ENCODE results near the gene TMPRSS4. TPM values are rescaled to one million over a fixed set of nuclear protein-coding genes. Genes with fewer than 3 reads are reported as not detected.

The TMPRSS4 gene
- total and polyA plus RNA-seq, 2 experiments from 2014 or later = not detected

- H3K27ac ChIP-seq = no peak overlapping the region
- peaks cover 4% of the 10 kb centered on the region; the same call in 1 of the 2 replicates for H3K27me3 ChIP-seq (replicated peaks; ENCODE audit: insufficient read depth)
- no peak overlapping the region for H3K4me2 ChIP-seq (ENCODE audit: unreplicated experiment)
- no peaks in the 10 kb centered on the region for H3K9me2 ChIP-seq (ENCODE audit: insufficient read depth)
- no peak for DNase-seq
- H3K4me3 ChIP-seq = no peak overlapping the region
- H3K79me2 ChIP-seq (ENCODE audit: insufficient read depth) = no peaks in the 10 kb centered on the region
- no peaks in the 10 kb centered on the region for H3K9me3 ChIP-seq (ENCODE audit: low read depth)
- no peaks in the 10 kb centered on the region for H4K20me1 ChIP-seq (ENCODE audit: insufficient read depth)
- H2AFZ ChIP-seq = no peak overlapping the region
- no peak overlapping the region for H3K9ac ChIP-seq
- H3K4me1 ChIP-seq (ENCODE audit: insufficient read depth) = no peaks in the 10 kb centered on the region
- WGBS, 2 experiments (ENCODE audit: low coverage in 1 of 2, low lambda C conversion rate in 2 of 2, missing lambda C conversion rate in 2 of 2) = 51 to 60% methylated on average over 12 of the region's 12 CpGs
- no peaks in the 10 kb centered on the region for H3K36me3 ChIP-seq (ENCODE audit: low read depth)
- TF ChIP-seq EZH2 (IDR thresholded peaks at IDR 0.05; ENCODE audit: insufficient read depth, poor library complexity, severe bottlenecking) = no peak
- TF ChIP-seq EZH2phosphoT487 (IDR thresholded peaks at IDR 0.05; ENCODE audit: insufficient read depth, low read depth) = no peak
- no peaks in the 10 kb centered on the region for H3F3A ChIP-seq (ENCODE audit: insufficient read depth)
- in situ Hi-C loops (cut with MboI) = loop anchor here (10.0 kb wide), 1 partner anchor 220 kb away; no protein-coding TSS in a partner anchor
Observed at GRCh38 chr11:118054712-118055640, 21.9 kb upstream of the TMPRSS4 start.

GRCh38 chr11:118055966-118056365 lies 20.9 kb upstream of the TMPRSS4 start:
- Histone ChIP-seq H3K79me2 (ENCODE audit: insufficient read depth) (no peaks in the 10 kb centered on the region), H3K4me3 (no peak overlapping the region), H3K9me3 (ENCODE audit: low read depth) (no peaks in the 10 kb centered on the region), H3K36me3 (ENCODE audit: low read depth) (no peaks in the 10 kb centered on the region), H3K9me2 (ENCODE audit: insufficient read depth) (no peaks in the 10 kb centered on the region), H3F3A (ENCODE audit: insufficient read depth) (no peaks in the 10 kb centered on the region), H3K27ac (no peak overlapping the region), H2AFZ (no peak overlapping the region), H3K27me3 (replicated peaks; ENCODE audit: insufficient read depth) (peaks cover 4% of the 10 kb centered on the region; the same call in 1 of the 2 replicates), H4K20me1 (ENCODE audit: insufficient read depth) (no peaks in the 10 kb centered on the region), H3K4me1 (ENCODE audit: insufficient read depth) (no peaks in the 10 kb centered on the region), H3K4me2 (ENCODE audit: unreplicated experiment) (no peak overlapping the region), H3K9ac (no peak overlapping the region)
- in situ Hi-C loops (cut with MboI) = loop anchor here (10.0 kb wide), 1 partner anchor 221 kb away; no protein-coding TSS in a partner anchor
- TF ChIP-seq EZH2phosphoT487 (IDR thresholded peaks at IDR 0.05; ENCODE audit: insufficient read depth, low read depth) = no peak
- no peak for TF ChIP-seq EZH2 (IDR thresholded peaks at IDR 0.05; ENCODE audit: insufficient read depth, poor library complexity, severe bottlenecking)
- no peak for DNase-seq
- WGBS, 2 experiments (ENCODE audit: low coverage in 1 of 2, low lambda C conversion rate in 2 of 2, missing lambda C conversion rate in 2 of 2) = 39 to 48% methylated on average over 7 of the region's 7 CpGs

- Histone ChIP-seq H3K4me2 (ENCODE audit: unreplicated experiment) (no peak overlapping the region), H3K79me2 (ENCODE audit: insufficient read depth) (no peaks in the 10 kb centered on the region), H4K20me1 (ENCODE audit: insufficient read depth) (no peaks in the 10 kb centered on the region), H3K27ac (no peak overlapping the region), H3K9me2 (ENCODE audit: insufficient read depth) (no peaks in the 10 kb centered on the region), H3K36me3 (ENCODE audit: low read depth) (no peaks in the 10 kb centered on the region), H3K4me1 (ENCODE audit: insufficient read depth) (no peaks in the 10 kb centered on the region), H3K9ac (no peak overlapping the region), H3K4me3 (no peak overlapping the region), H3F3A (ENCODE audit: insufficient read depth) (no peaks in the 10 kb centered on the region), H2AFZ (no peak overlapping the region), H3K9me3 (ENCODE audit: low read depth) (no peaks in the 10 kb centered on the region), H3K27me3 (replicated peaks; ENCODE audit: insufficient read depth) (peaks cover 4% of the 10 kb centered on the region; the same call in 1 of the 2 replicates)
- no peak for DNase-seq
- TF ChIP-seq EZH2phosphoT487 (IDR thresholded peaks at IDR 0.05; ENCODE audit: insufficient read depth, low read depth) (no peak), EZH2 (IDR thresholded peaks at IDR 0.05; ENCODE audit: insufficient read depth, poor library complexity, severe bottlenecking) (no peak)
- in situ Hi-C loops (cut with MboI) = loop anchor here (10.0 kb wide), 1 partner anchor 222 kb away; no protein-coding TSS in a partner anchor
- 58 to 70% methylated on average over 8 of the region's 8 CpGs for WGBS, 2 experiments (ENCODE audit: low coverage in 1 of 2, low lambda C conversion rate in 2 of 2, missing lambda C conversion rate in 2 of 2)
Observed at GRCh38 chr11:118056806-118057205, 20.1 kb upstream of the TMPRSS4 start.

GRCh38 chr11:118057251-118058145 lies 19.4 kb upstream of the TMPRSS4 start:
- Histone ChIP-seq H3K9me2 (ENCODE audit: insufficient read depth) (no peaks in the 10 kb centered on the region), H3K9ac (no peak overlapping the region), H3K27ac (no peak overlapping the region), H2AFZ (no peak overlapping the region), H3K36me3 (ENCODE audit: low read depth) (no peaks in the 10 kb centered on the region), H4K20me1 (ENCODE audit: insufficient read depth) (no peaks in the 10 kb centered on the region), H3K4me1 (ENCODE audit: insufficient read depth) (no peaks in the 10 kb centered on the region), H3K27me3 (replicated peaks; ENCODE audit: insufficient read depth) (peaks cover 4% of the 10 kb centered on the region; the same call in 1 of the 2 replicates), H3K4me3 (no peak overlapping the region), H3K4me2 (ENCODE audit: unreplicated experiment) (no peak overlapping the region), H3F3A (ENCODE audit: insufficient read depth) (no peaks in the 10 kb centered on the region), H3K79me2 (ENCODE audit: insufficient read depth) (no peaks in the 10 kb centered on the region), H3K9me3 (ENCODE audit: low read depth) (no peaks in the 10 kb centered on the region)
- no peak for TF ChIP-seq EZH2phosphoT487 (IDR thresholded peaks at IDR 0.05; ENCODE audit: insufficient read depth, low read depth)
- no peak for TF ChIP-seq EZH2 (IDR thresholded peaks at IDR 0.05; ENCODE audit: insufficient read depth, poor library complexity, severe bottlenecking)
- no peak for DNase-seq
- 46 to 53% methylated on average over 14 of the region's 14 CpGs for WGBS, 2 experiments (ENCODE audit: low coverage in 1 of 2, low lambda C conversion rate in 2 of 2, missing lambda C conversion rate in 2 of 2)
- in situ Hi-C loops (cut with MboI) = loop anchor here (10.0 kb wide), 1 partner anchor 223 kb away; no protein-coding TSS in a partner anchor
